Psoas muscle (tissue), 8 donors: ENCODE data around the gene ATP5F1D. TPM values are rescaled to one million over a fixed set of nuclear protein-coding genes. Genes with fewer than 3 reads are reported as not detected.

Experiments used
- ATAC-seq, 4 donors: fragments of 200-7000 bp; cut with Tn5 transposase; one replicate each; pipeline ENCODE4 v1.9.1; 2020; ENCODE audit warnings: moderate library complexity in 3 of 4, mild to moderate bottlenecking in 2 of 4
- DNase-seq, 2 donors: peaks; one replicate each; pipeline ENCODE4 v3.0.0-alpha.2; 2020
- H3K27ac ChIP-seq: fragments of 200-600 bp; one replicate; pipeline ENCODE4 v1.8.0; 2022
- H3K27me3 ChIP-seq, 3 donors: fragments of 200-600 bp in 1 of 3; one replicate each; pipeline versions ENCODE4 v1.6.1 to v1.8.0; 2013 to 2022; ENCODE audit warnings: low read length in 2 of 3, mild to moderate bottlenecking in 2 of 3, moderate library complexity in 1 of 3; ENCODE audit not compliant: insufficient read depth in 3 of 3
- H3K36me3 ChIP-seq, 2 donors: fragments of 200-600 bp in 1 of 2; one replicate each; pipeline versions ENCODE4 v1.6.1 to v1.8.0; 2013 to 2022; ENCODE audit warnings: low read depth in 1 of 2, mild to moderate bottlenecking in 1 of 2, moderate library complexity in 1 of 2; ENCODE audit not compliant: insufficient read depth in 1 of 2
- H3K4me1 ChIP-seq: fragments of 200-600 bp; one replicate; pipeline ENCODE4 v1.8.0; 2022
- H3K4me3 ChIP-seq: fragments of 200-600 bp; one replicate; pipeline ENCODE4 v1.8.0; 2022; ENCODE audit warnings: mild to moderate bottlenecking
- H3K9me3 ChIP-seq: fragments of 200-600 bp; one replicate; pipeline ENCODE4 v1.8.0; 2022
- WGBS, 3 donors: extraction: QIAGEN DNeasy Blood & Tissue Kit; methylation state at CpG; one replicate each; pipeline versions ENCODE4 v1.1.6 to v1.1.7; 2013; 5-methylcytosine and 5-hydroxymethylcytosine counted together
- intact Hi-C, 2 donors: fragments of 100-400 bp; cut with DNase I; formaldehyde crosslinking; loops; one replicate each; pipeline versions ENCODE4 v1.11.0 to v1.14.2; 2022
- polyA plus RNA-seq, 3 donors: library from polyadenylated mRNA; stranded (reverse); fragments of 200-250 nt; gene quantifications; one replicate each; pipeline ENCODE4 v1.2.3, GENCODE V29; 2013
- total RNA-seq, 4 donors: library from RNA; stranded (reverse); fragmentation: NEBNext Ultra II Directional in 2 of 4; extraction: Animal tissue kit (Norgen Biotek cat#: 25700) in 2 of 4; gene quantifications; one replicate each; pipeline versions ENCODE4 v1.2.1 to v1.2.4, GENCODE V29; 2021 to 2023
- TF ChIP-seq, protein P1 (sequence below): fragments of 200-600 bp; IDR thresholded peaks from one replicate; pipeline ENCODE4 v1.8.0; 2022; ENCODE audit warnings: antibody characterized with exemption
- donor health status: healthy with polysubstance abuse.
- donor health status: DM: no; HTN: no; CAD: no; lungs with moderate emphysema.
- donor health status: Bipolar disorder and iron deficiency.
- donor health status: healthy.
- donor health status: DM: yes; HTN: yes; CAD: no.
- donor health status: DM: no; HTN: no; CAD: no.
- donor health status: DM: no; HTN: no; CAD: no.
- donor health status: DM: yes; HTN: yes; CAD: no.

The ATP5F1D gene
- total and polyA plus RNA-seq, 7 donors = 310 to 858 (median 509) TPM

DNA sequence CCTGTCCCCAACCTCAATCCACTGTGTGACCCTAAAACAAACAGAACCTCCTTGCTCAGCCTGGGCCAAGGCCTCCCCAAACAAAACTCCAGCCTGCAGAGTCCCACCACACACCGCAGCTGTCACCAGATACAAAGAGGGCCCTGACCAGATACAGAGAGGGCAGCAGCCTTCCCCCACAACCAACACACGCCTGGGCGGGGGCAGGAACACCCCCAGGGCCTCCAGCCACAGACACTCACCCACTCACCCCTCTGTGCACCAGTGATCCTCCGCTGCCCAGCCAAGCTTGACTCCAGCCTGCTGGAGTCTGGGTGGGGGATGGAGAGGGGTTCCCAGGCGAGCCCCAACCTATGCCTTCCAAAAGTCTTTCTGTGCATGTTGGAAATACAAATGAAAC is 21.6 kb downstream of the ATP5F1D start:
- ATAC-seq = no peak
- peak overlapping the region; percentile 85 for H3K27ac ChIP-seq
- peaks cover 0 to 3% of the 10 kb centered on the region in 2 donors for H3K36me3 ChIP-seq
- TF ChIP-seq, protein P1, sequence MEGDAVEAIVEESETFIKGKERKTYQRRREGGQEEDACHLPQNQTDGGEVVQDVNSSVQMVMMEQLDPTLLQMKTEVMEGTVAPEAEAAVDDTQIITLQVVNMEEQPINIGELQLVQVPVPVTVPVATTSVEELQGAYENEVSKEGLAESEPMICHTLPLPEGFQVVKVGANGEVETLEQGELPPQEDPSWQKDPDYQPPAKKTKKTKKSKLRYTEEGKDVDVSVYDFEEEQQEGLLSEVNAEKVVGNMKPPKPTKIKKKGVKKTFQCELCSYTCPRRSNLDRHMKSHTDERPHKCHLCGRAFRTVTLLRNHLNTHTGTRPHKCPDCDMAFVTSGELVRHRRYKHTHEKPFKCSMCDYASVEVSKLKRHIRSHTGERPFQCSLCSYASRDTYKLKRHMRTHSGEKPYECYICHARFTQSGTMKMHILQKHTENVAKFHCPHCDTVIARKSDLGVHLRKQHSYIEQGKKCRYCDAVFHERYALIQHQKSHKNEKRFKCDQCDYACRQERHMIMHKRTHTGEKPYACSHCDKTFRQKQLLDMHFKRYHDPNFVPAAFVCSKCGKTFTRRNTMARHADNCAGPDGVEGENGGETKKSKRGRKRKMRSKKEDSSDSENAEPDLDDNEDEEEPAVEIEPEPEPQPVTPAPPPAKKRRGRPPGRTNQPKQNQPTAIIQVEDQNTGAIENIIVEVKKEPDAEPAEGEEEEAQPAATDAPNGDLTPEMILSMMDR = no peak
- DNase-seq = peak in 1 of 2 donors; percentile 53
- H3K4me1 ChIP-seq = peaks cover 54% of the 10 kb centered on the region
- 76 to 79% (median 79%) methylated on average over 5 of the region's 5 CpGs for WGBS, 3 donors
- H3K27me3 ChIP-seq = no peaks in the 10 kb centered on the region
- no peaks in the 10 kb centered on the region for H3K9me3 ChIP-seq
- no peak overlapping the region for H3K4me3 ChIP-seq
- intact Hi-C loops = no loop called here

DNA sequence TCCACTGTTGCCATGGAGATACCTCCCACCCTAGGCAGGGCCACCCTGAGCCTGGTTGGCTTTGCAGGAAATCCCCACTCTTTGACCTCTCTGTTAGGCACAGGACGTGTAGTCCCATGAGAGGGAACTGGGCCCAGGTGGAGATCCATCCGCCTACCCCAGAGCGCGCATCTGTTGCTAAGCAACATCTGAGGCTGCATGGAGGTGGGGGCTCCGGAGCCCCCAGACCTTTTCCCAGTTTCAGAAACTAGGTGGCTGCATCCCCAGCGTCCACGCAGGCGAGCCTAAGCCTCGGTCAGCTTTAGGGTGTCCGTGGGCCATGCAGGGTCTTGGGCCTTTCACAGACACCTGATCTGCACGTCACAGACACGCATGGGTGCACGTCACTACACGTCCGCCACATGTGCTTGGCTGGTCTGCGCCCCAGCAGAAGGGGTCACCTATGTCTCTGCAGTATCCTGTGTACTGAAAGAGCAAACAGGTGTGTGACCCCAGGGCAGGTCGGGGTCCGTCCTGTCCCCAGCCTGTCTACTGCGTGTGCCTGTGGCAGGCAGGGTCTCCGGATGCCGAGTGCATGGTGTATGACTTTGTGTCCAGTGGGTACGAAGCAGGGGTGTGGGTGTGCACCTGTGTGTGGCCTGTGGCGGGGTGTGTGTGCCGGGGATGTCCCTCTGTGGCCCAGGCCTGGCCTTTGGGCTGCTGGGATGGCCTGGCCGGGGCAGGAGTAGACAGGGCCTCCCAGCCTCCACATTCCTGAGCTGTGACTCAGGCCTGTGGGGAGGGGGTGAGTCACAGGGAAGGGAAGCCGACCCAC is 23.5 kb downstream of the ATP5F1D start:
- Histone ChIP-seq H3K4me1 (peaks cover 45% of the 10 kb centered on the region), H3K27me3 (no peaks in the 10 kb centered on the region), H3K27ac (peak overlapping the region; percentile 85), H3K4me3 (peak overlapping the region; percentile 69), H3K9me3 (no peaks in the 10 kb centered on the region), H3K36me3 (no peaks in the 10 kb centered on the region)
- intact Hi-C loops = no loop called here
- TF ChIP-seq, protein P1 = no peak
- DNase-seq (peak; percentile 86 to 87), ATAC-seq (peak in 1 of 4 donors; percentile 8)
- WGBS, 3 donors = 66 to 72% (median 68%) methylated on average over 26 of the region's 26 CpGs

DNA sequence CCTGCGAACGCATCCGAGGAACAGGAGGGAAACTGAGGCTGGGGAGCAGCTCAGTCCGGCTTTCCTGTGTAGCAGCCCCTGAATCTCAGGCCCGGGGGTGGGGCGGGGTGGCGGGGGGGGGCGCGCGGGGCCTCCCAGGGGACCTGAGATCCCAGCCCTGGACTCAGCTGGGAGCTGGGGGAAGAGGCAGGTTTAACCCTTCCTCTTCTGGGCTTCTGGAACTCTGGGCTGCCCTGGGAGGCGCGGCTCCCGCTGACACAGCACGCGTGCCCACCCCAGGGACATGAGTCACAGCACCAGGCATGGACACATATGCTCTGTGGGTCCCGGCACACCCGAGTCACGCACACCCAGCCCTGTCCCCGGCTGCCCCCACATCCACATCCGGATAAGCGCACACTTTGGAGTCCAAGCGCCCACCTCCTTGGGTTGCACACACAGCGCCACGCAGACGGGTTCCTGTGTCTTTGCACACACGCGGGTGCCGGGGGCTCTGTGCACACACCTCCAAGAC is 24.1 kb downstream of the ATP5F1D start:
- DNase-seq (peak; percentile 89 to 91), ATAC-seq (peak in 3 of 4 donors; percentile 5 to 14 (median 6))
- no peaks in the 10 kb centered on the region for H3K9me3 ChIP-seq
- 17 to 36% (median 26%) methylated on average over 19 to 28 of the region's 28 CpGs for WGBS, 3 donors
- peaks cover 43% of the 10 kb centered on the region for H3K4me1 ChIP-seq
- peaks cover 0 to 6% of the 10 kb centered on the region in 2 donors for H3K36me3 ChIP-seq
- TF ChIP-seq, protein P1 = no peak
- intact Hi-C loops = loop anchor here (2.0 kb wide), 2 partner anchors 21 to 47 kb away; no protein-coding TSS in a partner anchor
- H3K27ac ChIP-seq = peak overlapping the region; percentile 85
- H3K4me3 ChIP-seq = peak overlapping the region; percentile 69
- H3K27me3 ChIP-seq = no peaks in the 10 kb centered on the region

DNA sequence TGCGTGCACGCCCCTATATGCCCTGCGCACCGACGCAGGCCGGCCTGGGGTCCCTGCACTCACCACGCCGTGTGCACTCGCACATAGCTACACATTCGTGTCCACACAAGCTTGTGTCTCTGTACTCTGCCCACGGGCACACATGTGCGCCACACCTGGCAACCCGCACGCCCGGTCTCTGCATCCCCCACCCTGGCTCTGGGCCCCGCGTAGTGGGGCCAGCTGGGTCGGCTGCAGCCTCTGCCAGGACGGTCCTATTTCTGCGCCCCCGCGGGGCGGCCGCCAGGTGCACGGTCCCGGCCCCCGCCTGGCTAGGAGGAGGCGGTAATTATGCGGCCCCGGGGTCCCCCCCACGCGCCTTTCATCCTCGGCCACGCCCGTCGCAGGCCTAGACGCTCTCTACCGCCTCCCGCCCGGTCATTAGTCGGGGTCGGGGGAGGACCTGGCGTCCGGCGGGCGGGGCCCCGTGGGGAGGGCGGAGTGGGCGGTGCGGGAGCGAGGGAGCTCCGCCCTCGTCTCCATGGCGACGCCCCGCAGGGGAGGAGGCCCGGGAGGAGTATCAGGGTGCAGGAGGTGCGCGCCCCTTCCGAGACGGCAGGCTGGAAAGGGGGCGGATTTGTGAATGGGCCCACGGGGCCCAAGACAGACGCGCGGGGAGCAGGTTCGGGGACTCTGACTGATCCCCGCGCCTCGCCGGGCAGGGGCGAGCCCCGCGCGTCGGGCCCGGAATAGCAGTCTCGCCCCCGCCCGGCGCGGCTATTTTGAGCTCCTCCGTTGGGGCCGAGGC is 24.8 kb downstream of the ATP5F1D start:
- H3K27me3 ChIP-seq = no peaks in the 10 kb centered on the region
- TF ChIP-seq, protein P1 = no peak
- peak overlapping the region; percentile 85 for H3K27ac ChIP-seq
- peaks cover 49% of the 10 kb centered on the region for H3K4me1 ChIP-seq
- intact Hi-C loops = loop anchor here (2.0 kb wide), 2 partner anchors 22 to 48 kb away; no protein-coding TSS in a partner anchor
- 3 to 7% (median 3%) methylated on average over 73 to 84 of the region's 84 CpGs for WGBS, 3 donors
- ATAC-seq (peak; percentile 13 to 49 (median 33)), DNase-seq (peak; percentile 91 to 93)
- H3K36me3 ChIP-seq = peaks cover 0 to 12% of the 10 kb centered on the region in 2 donors
- H3K4me3 ChIP-seq = peak overlapping the region; percentile 69
- H3K9me3 ChIP-seq = no peaks in the 10 kb centered on the region
